ENCODE data around the gene ELMOD1. TPM values are rescaled to one million over a fixed set of nuclear protein-coding genes. Genes with fewer than 3 reads are reported as not detected.
"Not testable (repeated sequence)": the region's sequence is repeated elsewhere in the genome, so short reads cannot be mapped to it uniquely, and the experiment has no call there.

Gene ELMOD1
- total RNA-seq, 2 donors from 2014 or later: 1.6 to 3.3 TPM

GRCh38 chr11:107577346-107577711 lies 13.6 kb upstream of the ELMOD1 start:
- no peak for DNase-seq (ENCODE audit: low spot score)
- intact Hi-C loops (cut with DNase I): loop anchor here (5.0 to 10.0 kb wide), 2 partner anchors 115 to 197 kb away; no protein-coding TSS in a partner anchor

GRCh38 chr11:107579169-107579568 lies 11.8 kb upstream of the ELMOD1 start:
- intact Hi-C loops (cut with DNase I): loop anchor here (5.0 to 10.0 kb wide), 2 partner anchors 113 to 196 kb away; no protein-coding TSS in a partner anchor
- not testable (repeated sequence) for DNase-seq (ENCODE audit: low spot score)

GRCh38 chr11:107581147-107581546 lies 9.8 kb upstream of the ELMOD1 start:
- intact Hi-C loops (cut with DNase I): loop anchor here in 1 of 2 donors (5.0 kb wide), 1 partner anchor 391 kb away; no protein-coding TSS in a partner anchor
- DNase-seq (ENCODE audit: low spot score): no peak

GRCh38 chr11:107583629-107584195 lies 7.2 kb upstream of the ELMOD1 start:
- no peak for DNase-seq (ENCODE audit: low spot score)
- intact Hi-C loops (cut with DNase I): loop anchor here in 1 of 2 donors (5.0 kb wide), 1 partner anchor 389 kb away; no protein-coding TSS in a partner anchor

- intact Hi-C loops (cut with DNase I): no loop called here
These were observed 3.5 kb upstream of the ELMOD1 start for GRCh38 chr11:107587306-107587979.

GRCh38 chr11:107591378-107592230 lies 657 bp downstream of the ELMOD1 start:
- DNase-seq (ENCODE audit: low spot score): no peak
- intact Hi-C loops (cut with DNase I): no loop called here

More at GRCh38 chr11:107587306-107587979, 3.5 kb upstream of the ELMOD1 start:
- DNase-seq (ENCODE audit: low spot score): no peak

GRCh38 chr11:107592231-107592590 lies 1.3 kb downstream of the ELMOD1 start:
- intact Hi-C loops (cut with DNase I): no loop called here
- DNase-seq (ENCODE audit: low spot score): no peak

GRCh38 chr11:107592813-107593212 lies 1.9 kb downstream of the ELMOD1 start:
- DNase-seq (ENCODE audit: low spot score): no peak
- intact Hi-C loops (cut with DNase I): no loop called here

- intact Hi-C loops (cut with DNase I): no loop called here
- no peak for DNase-seq (ENCODE audit: low spot score)
These were observed 3.0 kb downstream of the ELMOD1 start for GRCh38 chr11:107593951-107594350.

GRCh38 chr11:107594736-107595135 lies 3.8 kb downstream of the ELMOD1 start:
- no peak for DNase-seq (ENCODE audit: low spot score)
- intact Hi-C loops (cut with DNase I): no loop called here

GRCh38 chr11:107598225-107599139 lies 7.5 kb downstream of the ELMOD1 start:
- intact Hi-C loops (cut with DNase I): no loop called here
- no peak for DNase-seq (ENCODE audit: low spot score)

GRCh38 chr11:107605061-107606006 lies 14.4 kb downstream of the ELMOD1 start:
- intact Hi-C loops (cut with DNase I): no loop called here
- DNase-seq (ENCODE audit: low spot score): no peak

GRCh38 chr11:107606141-107606540 lies 15.2 kb downstream of the ELMOD1 start:
- no peak for DNase-seq (ENCODE audit: low spot score)
- intact Hi-C loops (cut with DNase I): no loop called here

GRCh38 chr11:107608809-107609208 lies 17.9 kb downstream of the ELMOD1 start:
- DNase-seq (ENCODE audit: low spot score): no peak
- intact Hi-C loops (cut with DNase I): no loop called here

- DNase-seq (ENCODE audit: low spot score): no peak
- intact Hi-C loops (cut with DNase I): no loop called here
These were observed 18.7 kb downstream of the ELMOD1 start for GRCh38 chr11:107609400-107610218.

GRCh38 chr11:107612445-107612844 lies 21.5 kb downstream of the ELMOD1 start:
- DNase-seq (ENCODE audit: low spot score): no peak
- intact Hi-C loops (cut with DNase I): no loop called here

GRCh38 chr11:107619926-107620325 lies 29.0 kb downstream of the ELMOD1 start:
- intact Hi-C loops (cut with DNase I): no loop called here
- no peak for DNase-seq (ENCODE audit: low spot score)
